HL-60 (cell line): ENCODE data around the gene LUZP2.

ENCODE experiments used
- DNase-seq, 2 experiments: peaks; one replicate each; pipeline ENCODE4 v3.0.0-alpha.2; 2010 to 2020; ENCODE audit warnings: low read depth in 1 of 2, low spot score in 1 of 2
- H3K27ac ChIP-seq: fragments of 250-450 bp; sonication (Bioruptor Pico); replicated peaks from 2 replicates; pipeline ENCODE4 v1.5.1; 2020; ENCODE audit warnings: mild to moderate bottlenecking, moderate library complexity
- H3K27me3 ChIP-seq: fragments of 250-450 bp; sonication (Bioruptor Pico); 2 replicates; pipeline ENCODE4 v1.5.1; 2021; ENCODE audit warnings: mild to moderate bottlenecking, moderate library complexity; ENCODE audit not compliant: insufficient read depth, poor library complexity, severe bottlenecking
- H3K4me3 ChIP-seq: replicated peaks from 2 replicates; pipeline ENCODE4 v1.5.1; 2011; ENCODE audit warnings: mild to moderate bottlenecking, control low read depth, low read length; ENCODE audit not compliant: insufficient read depth
- GABPA ChIP-seq: IDR thresholded peaks from 2 replicates; pipeline ENCODE4 v1.6.1; 2012; ENCODE audit warnings: low read depth
- POLR2AphosphoS5 ChIP-seq: IDR thresholded peaks from 2 replicates; pipeline ENCODE4 v1.6.1; 2012; ENCODE audit warnings: low read depth
- REST ChIP-seq: IDR thresholded peaks from 2 replicates; pipeline ENCODE4 v1.6.1; 2012; ENCODE audit warnings: low read depth; ENCODE audit not compliant: insufficient replicate concordance
- SPI1 ChIP-seq: IDR thresholded peaks from 2 replicates; pipeline ENCODE4 v1.6.1; 2012; ENCODE audit warnings: low read depth, mild to moderate bottlenecking, borderline replicate concordance
- TF ChIP-seq, protein P1 (sequence below): IDR thresholded peaks from one replicate; pipeline ENCODE4 v1.5.1; 2011; ENCODE audit warnings: low read length, control low read depth, inconsistent platforms; ENCODE audit not compliant: insufficient read depth

LUZP2 gene

GRCh38 chr11:24574461-24574860 is 77.6 kb downstream of the LUZP2 start:
- H3K4me3 ChIP-seq: no peak overlapping the region
- TF ChIP-seq POLR2AphosphoS5: no peak
- TF ChIP-seq, protein P1, sequence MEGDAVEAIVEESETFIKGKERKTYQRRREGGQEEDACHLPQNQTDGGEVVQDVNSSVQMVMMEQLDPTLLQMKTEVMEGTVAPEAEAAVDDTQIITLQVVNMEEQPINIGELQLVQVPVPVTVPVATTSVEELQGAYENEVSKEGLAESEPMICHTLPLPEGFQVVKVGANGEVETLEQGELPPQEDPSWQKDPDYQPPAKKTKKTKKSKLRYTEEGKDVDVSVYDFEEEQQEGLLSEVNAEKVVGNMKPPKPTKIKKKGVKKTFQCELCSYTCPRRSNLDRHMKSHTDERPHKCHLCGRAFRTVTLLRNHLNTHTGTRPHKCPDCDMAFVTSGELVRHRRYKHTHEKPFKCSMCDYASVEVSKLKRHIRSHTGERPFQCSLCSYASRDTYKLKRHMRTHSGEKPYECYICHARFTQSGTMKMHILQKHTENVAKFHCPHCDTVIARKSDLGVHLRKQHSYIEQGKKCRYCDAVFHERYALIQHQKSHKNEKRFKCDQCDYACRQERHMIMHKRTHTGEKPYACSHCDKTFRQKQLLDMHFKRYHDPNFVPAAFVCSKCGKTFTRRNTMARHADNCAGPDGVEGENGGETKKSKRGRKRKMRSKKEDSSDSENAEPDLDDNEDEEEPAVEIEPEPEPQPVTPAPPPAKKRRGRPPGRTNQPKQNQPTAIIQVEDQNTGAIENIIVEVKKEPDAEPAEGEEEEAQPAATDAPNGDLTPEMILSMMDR: no peak
- TF ChIP-seq GABPA: no peak
- DNase-seq: no peak
- H3K27me3 ChIP-seq: no peaks in the 10 kb centered on the region
- no peak overlapping the region for H3K27ac ChIP-seq

DNA sequence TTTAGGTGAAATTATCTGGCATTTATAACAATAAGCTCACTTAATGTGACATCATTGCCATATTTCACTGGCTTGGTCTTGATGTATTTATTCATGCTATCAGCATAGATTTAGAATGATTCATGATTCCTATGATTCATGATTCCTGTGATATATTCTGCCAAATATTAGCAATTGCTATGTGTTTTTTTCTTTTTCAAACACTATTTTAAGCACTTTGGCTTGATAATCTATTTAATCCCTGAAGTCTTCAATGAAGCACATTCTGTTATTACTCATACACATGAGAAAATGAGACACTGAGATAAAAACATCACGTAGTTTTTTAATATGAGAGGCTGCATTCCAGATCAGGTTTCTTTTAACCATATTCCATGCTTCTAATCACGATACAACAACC is 78.5 kb downstream of the LUZP2 start:
- no peak overlapping the region for H3K27ac ChIP-seq
- no peak overlapping the region for H3K4me3 ChIP-seq
- TF ChIP-seq GABPA: no peak
- TF ChIP-seq, protein P1: no peak
- H3K27me3 ChIP-seq: no peaks in the 10 kb centered on the region
- DNase-seq: no peak

- H3K4me3 ChIP-seq: no peak overlapping the region
- DNase-seq: no peak
Measured at GRCh38 chr11:24585192-24585591, 88.3 kb downstream of the LUZP2 start.

GRCh38 chr11:24587635-24588034 is 90.8 kb downstream of the LUZP2 start:
- H3K27ac ChIP-seq: no peak overlapping the region
- TF ChIP-seq GABPA: no peak
- no peak for TF ChIP-seq POLR2AphosphoS5
- TF ChIP-seq REST: no peak
- no peak for TF ChIP-seq SPI1
- TF ChIP-seq, protein P1: no peak
- no peaks in the 10 kb centered on the region for H3K27me3 ChIP-seq
- H3K4me3 ChIP-seq: no peak overlapping the region
- DNase-seq: no peak

More at GRCh38 chr11:24585192-24585591, 88.3 kb downstream of the LUZP2 start:
- TF ChIP-seq GABPA (no peak), REST (no peak), SPI1 (no peak), POLR2AphosphoS5 (no peak)
- TF ChIP-seq, protein P1: no peak
- Histone ChIP-seq H3K27ac (no peak overlapping the region), H3K27me3 (no peaks in the 10 kb centered on the region)
